ENCODE data around the gene POP4.

DNA sequence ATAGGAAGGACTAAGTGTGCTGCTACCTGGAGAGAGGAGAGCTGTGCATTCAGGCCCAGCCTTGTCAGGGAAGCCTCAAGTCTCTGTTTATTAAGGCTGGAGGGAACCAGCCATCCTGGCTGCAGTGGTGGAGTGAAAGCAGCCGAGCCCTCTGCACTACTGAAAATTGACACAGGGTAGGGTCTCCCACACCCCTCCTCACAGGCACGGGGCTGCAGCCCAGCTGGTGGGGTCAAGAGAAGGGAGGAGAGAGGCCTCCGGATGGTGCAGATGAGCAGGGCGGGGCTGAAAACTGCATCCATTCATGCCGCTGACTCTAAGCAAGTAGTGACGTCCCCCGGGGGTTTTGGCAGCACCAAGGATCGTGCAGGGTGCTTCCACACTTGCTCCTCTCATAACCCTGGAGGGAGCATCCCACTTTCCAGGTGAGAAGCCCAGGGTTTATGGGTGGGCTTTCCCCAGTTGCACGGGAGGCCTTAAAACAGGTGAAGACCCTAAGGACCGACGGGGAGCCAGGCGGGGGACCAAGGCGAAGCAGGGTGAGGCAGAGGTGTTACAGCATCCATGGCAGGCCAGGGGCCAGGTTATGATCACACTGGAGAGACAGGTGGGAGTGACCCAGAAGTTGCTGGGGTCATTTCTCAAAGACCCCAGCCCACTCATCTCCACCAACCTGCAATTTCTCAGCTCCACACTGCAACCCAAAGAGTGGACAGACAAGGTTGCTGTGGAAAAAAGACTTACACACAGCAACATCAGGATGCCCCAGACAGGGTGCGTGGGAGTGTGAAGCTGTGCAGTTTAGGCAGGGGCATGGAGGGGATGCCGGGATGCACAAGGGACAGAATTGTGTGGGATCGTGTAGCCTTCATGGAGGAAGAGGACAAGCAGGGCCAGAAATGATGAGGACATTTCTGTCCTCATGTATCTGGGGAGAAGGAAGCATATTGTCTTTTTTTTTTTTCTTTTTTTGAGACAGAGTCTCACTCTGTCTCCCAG is 43.5 kb upstream of the POP4 start:
- TF ChIP-seq, protein P1, sequence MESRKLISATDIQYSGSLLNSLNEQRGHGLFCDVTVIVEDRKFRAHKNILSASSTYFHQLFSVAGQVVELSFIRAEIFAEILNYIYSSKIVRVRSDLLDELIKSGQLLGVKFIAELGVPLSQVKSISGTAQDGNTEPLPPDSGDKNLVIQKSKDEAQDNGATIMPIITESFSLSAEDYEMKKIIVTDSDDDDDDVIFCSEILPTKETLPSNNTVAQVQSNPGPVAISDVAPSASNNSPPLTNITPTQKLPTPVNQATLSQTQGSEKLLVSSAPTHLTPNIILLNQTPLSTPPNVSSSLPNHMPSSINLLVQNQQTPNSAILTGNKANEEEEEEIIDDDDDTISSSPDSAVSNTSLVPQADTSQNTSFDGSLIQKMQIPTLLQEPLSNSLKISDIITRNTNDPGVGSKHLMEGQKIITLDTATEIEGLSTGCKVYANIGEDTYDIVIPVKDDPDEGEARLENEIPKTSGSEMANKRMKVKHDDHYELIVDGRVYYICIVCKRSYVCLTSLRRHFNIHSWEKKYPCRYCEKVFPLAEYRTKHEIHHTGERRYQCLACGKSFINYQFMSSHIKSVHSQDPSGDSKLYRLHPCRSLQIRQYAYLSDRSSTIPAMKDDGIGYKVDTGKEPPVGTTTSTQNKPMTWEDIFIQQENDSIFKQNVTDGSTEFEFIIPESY (CRISPR knock-in tag; IDR thresholded peaks at IDR 0.05): no peak
- TF ChIP-seq, protein P2, sequence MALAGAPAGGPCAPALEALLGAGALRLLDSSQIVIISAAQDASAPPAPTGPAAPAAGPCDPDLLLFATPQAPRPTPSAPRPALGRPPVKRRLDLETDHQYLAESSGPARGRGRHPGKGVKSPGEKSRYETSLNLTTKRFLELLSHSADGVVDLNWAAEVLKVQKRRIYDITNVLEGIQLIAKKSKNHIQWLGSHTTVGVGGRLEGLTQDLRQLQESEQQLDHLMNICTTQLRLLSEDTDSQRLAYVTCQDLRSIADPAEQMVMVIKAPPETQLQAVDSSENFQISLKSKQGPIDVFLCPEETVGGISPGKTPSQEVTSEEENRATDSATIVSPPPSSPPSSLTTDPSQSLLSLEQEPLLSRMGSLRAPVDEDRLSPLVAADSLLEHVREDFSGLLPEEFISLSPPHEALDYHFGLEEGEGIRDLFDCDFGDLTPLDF (CRISPR knock-in tag; IDR thresholded peaks at IDR 0.05): no peak
- TF ChIP-seq PHF5A (CRISPR knock-in tag; IDR thresholded peaks at IDR 0.05; ENCODE audit: low read depth, unreplicated experiment) (no peak), KDM6A (CRISPR knock-in tag; IDR thresholded peaks at IDR 0.05; ENCODE audit: low read depth) (no peak), GTF2F1 (IDR thresholded peaks at IDR 0.05; ENCODE audit: low read length) (no peak), IKZF4 (CRISPR knock-in tag; IDR thresholded peaks at IDR 0.05; ENCODE audit: borderline replicate concordance, low read depth, not compliant biosample characterization) (no peak), ELF1 (CRISPR knock-in tag; IDR thresholded peaks at IDR 0.05) (no peak)
- TF ChIP-seq, protein P3, sequence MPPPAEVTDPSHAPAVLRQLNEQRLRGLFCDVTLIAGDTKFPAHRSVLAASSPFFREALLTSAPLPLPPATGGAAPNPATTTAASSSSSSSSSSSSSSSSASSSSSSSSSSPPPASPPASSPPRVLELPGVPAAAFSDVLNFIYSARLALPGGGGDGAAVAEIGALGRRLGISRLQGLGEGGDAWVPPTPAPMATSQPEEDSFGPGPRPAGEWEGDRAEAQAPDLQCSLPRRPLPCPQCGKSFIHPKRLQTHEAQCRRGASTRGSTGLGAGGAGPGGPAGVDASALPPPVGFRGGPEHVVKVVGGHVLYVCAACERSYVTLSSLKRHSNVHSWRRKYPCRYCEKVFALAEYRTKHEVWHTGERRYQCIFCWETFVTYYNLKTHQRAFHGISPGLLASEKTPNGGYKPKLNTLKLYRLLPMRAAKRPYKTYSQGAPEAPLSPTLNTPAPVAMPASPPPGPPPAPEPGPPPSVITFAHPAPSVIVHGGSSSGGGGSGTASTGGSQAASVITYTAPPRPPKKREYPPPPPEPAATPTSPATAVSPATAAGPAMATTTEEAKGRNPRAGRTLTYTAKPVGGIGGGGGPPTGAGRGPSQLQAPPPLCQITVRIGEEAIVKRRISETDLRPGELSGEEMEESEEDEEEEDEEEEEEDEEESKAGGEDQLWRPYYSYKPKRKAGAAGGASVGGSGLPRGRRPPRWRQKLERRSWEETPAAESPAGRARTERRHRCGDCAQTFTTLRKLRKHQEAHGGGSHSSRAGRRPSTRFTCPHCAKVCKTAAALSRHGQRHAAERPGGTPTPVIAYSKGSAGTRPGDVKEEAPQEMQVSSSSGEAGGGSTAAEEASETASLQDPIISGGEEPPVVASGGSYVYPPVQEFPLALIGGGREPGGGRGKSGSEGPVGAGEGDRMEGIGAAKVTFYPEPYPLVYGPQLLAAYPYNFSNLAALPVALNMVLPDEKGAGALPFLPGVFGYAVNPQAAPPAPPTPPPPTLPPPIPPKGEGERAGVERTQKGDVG (CRISPR knock-in tag; IDR thresholded peaks at IDR 0.05; ENCODE audit: borderline replicate concordance): no peak
- TF ChIP-seq, protein P4, sequence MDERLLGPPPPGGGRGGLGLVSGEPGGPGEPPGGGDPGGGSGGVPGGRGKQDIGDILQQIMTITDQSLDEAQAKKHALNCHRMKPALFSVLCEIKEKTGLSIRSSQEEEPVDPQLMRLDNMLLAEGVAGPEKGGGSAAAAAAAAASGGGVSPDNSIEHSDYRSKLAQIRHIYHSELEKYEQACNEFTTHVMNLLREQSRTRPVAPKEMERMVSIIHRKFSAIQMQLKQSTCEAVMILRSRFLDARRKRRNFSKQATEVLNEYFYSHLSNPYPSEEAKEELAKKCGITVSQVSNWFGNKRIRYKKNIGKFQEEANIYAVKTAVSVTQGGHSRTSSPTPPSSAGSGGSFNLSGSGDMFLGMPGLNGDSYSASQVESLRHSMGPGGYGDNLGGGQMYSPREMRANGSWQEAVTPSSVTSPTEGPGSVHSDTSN (CRISPR knock-in tag; IDR thresholded peaks at IDR 0.05): no peak
- TF ChIP-seq, protein P5, sequence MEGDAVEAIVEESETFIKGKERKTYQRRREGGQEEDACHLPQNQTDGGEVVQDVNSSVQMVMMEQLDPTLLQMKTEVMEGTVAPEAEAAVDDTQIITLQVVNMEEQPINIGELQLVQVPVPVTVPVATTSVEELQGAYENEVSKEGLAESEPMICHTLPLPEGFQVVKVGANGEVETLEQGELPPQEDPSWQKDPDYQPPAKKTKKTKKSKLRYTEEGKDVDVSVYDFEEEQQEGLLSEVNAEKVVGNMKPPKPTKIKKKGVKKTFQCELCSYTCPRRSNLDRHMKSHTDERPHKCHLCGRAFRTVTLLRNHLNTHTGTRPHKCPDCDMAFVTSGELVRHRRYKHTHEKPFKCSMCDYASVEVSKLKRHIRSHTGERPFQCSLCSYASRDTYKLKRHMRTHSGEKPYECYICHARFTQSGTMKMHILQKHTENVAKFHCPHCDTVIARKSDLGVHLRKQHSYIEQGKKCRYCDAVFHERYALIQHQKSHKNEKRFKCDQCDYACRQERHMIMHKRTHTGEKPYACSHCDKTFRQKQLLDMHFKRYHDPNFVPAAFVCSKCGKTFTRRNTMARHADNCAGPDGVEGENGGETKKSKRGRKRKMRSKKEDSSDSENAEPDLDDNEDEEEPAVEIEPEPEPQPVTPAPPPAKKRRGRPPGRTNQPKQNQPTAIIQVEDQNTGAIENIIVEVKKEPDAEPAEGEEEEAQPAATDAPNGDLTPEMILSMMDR (CRISPR knock-in tag; IDR thresholded peaks at IDR 0.05): no peak
